GM21529 (cell line): ENCODE results near the gene DNM2.
"Not testable (repeated sequence)": the region's sequence is repeated elsewhere in the genome, so short reads cannot be mapped to it uniquely, and the experiment has no call there.

Source experiments
- ATAC-seq: cut with Tn5 transposase; IDR thresholded peaks from one replicate; pipeline ENCODE4 v1.9.1; 2021; ENCODE audit not compliant: unreplicated experiment

The DNM2 gene

GRCh38 chr19:10717356-10718204 is at the start of gene DNM2:
DNM2 (plus strand) TSS chr19:10718079; CDS start chr19:10718243, 164 bp downstream.
- peak; percentile 82 for ATAC-seq

GRCh38 chr19:10669246-10669645 is 48.6 kb upstream of the DNM2 start:
- no peak for ATAC-seq

GRCh38 chr19:10670182-10670581 is 47.7 kb upstream of the DNM2 start:
- ATAC-seq: no peak

- no peak for ATAC-seq
Observed at GRCh38 chr19:10670876-10671804, 46.7 kb upstream of the DNM2 start.

GRCh38 chr19:10671922-10672321 is 46.0 kb upstream of the DNM2 start:
- not testable (repeated sequence) for ATAC-seq

GRCh38 chr19:10675214-10675613 is 42.7 kb upstream of the DNM2 start:
- not testable (repeated sequence) for ATAC-seq

- no peak for ATAC-seq
Observed at GRCh38 chr19:10677751-10678150, 40.1 kb upstream of the DNM2 start.

- ATAC-seq: no peak
Observed at GRCh38 chr19:10678813-10679212, 39.1 kb upstream of the DNM2 start.

- ATAC-seq: no peak
Observed at GRCh38 chr19:10679743-10680142, 38.1 kb upstream of the DNM2 start.

GRCh38 chr19:10680545-10681135 is 37.2 kb upstream of the DNM2 start:
- ATAC-seq: no peak

- no peak for ATAC-seq
Observed at GRCh38 chr19:10681658-10682057, 36.2 kb upstream of the DNM2 start.

- ATAC-seq: no peak
Observed at GRCh38 chr19:10682397-10683063, 35.3 kb upstream of the DNM2 start.

GRCh38 chr19:10683064-10683426 is 34.8 kb upstream of the DNM2 start:
- no peak for ATAC-seq

- ATAC-seq: no peak
Observed at GRCh38 chr19:10683582-10683981, 34.3 kb upstream of the DNM2 start.

- ATAC-seq: no peak
Observed at GRCh38 chr19:10685210-10685609, 32.7 kb upstream of the DNM2 start.

GRCh38 chr19:10686193-10686592 is 31.7 kb upstream of the DNM2 start:
- no peak for ATAC-seq

GRCh38 chr19:10686661-10687517 is 31.0 kb upstream of the DNM2 start:
- no peak for ATAC-seq

GRCh38 chr19:10687518-10688288 is 30.2 kb upstream of the DNM2 start:
- ATAC-seq: no peak

- no peak for ATAC-seq
Observed at GRCh38 chr19:10688545-10689280, 29.2 kb upstream of the DNM2 start.
